Measurements from ENCODE around the gene NEO1.

DNA sequence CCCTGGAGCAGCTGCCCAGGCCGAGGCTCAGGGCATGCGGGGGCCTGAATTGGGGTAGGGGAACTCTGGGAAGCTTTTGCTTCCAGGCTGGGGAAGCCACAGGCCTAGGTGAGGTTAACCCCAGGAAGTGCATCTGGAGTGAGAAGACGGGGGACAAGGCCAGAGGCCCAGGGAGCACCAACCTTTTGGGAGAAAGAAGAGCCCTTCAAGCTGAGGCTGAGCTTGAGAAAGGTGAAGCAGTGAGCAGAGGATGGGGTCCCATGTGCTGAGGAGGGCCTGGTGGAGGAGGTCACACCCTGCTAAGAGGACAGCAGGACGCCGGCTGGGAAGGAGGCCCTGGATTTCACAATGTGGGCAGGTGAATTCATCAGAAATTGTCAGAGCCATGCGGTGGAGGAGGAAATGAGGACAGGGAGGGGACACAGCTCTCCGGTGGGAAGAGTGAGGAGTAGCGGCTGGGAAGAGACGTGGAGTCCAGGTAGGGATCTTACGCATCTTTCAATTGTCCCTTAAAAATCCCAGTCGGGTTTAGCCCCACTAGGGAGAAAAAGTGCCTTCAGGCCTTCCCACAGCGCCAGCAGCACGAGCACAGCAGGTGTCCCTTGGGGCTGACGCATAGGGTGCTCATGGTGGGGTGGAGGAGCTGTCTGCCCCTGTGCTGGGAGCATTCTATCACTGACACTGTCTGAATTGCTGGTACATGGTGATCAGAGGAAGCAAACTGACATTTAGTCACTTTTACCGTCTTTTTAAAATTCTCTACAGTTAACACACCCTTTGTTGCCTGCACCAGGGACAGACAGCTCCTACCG lies 265.6 kb downstream of the NEO1 start:
- TF ChIP-seq POLR2AphosphoS5 (IDR thresholded peaks at IDR 0.05; ENCODE audit: borderline replicate concordance, low read depth, low read length) (no peak), EZH2 (IDR thresholded peaks at IDR 0.05) (no peak), FOXP2 (optimal IDR thresholded peaks at IDR 0.05; ENCODE audit: control extremely low read depth, extremely low read length, insufficient read depth) (no peak)

Measured in SK-N-MC (cell line).